ENCODE measurements around the gene LYSMD3.

DNA sequence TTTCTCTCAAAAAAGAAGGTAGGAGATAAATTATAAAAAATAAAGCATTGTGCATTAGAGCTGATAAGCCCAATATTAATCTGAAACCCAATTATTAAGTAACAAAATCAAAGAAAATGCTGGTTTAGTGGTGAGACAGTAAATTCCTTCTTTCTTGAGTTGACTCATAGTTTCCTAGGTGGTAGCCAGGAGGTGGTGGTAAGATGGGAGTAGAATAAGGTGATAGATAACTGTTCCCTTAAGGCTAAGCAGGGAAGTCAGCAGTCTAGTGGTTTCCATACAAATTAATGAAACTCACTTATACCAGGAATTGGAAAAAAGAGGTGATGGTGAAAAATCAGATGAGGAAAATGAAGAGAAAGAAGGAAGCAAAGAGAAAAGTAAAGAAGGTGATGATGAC, 23.2 kb downstream of the LYSMD3 start:
- no peak for TF ChIP-seq EZH2 (IDR thresholded peaks at IDR 0.05; ENCODE audit: borderline replicate concordance, low read length)
- TF ChIP-seq, protein P1, sequence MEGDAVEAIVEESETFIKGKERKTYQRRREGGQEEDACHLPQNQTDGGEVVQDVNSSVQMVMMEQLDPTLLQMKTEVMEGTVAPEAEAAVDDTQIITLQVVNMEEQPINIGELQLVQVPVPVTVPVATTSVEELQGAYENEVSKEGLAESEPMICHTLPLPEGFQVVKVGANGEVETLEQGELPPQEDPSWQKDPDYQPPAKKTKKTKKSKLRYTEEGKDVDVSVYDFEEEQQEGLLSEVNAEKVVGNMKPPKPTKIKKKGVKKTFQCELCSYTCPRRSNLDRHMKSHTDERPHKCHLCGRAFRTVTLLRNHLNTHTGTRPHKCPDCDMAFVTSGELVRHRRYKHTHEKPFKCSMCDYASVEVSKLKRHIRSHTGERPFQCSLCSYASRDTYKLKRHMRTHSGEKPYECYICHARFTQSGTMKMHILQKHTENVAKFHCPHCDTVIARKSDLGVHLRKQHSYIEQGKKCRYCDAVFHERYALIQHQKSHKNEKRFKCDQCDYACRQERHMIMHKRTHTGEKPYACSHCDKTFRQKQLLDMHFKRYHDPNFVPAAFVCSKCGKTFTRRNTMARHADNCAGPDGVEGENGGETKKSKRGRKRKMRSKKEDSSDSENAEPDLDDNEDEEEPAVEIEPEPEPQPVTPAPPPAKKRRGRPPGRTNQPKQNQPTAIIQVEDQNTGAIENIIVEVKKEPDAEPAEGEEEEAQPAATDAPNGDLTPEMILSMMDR (IDR thresholded peaks at IDR 0.05; ENCODE audit: low read length): no peak
